HCT116 (cell line): ENCODE measurements around the gene MAPKAP1. TPM values are rescaled to one million over a fixed set of nuclear protein-coding genes. Genes with fewer than 3 reads are reported as not detected.

ENCODE experiments used
- ATAC-seq: fragments of 200-7000 bp; cut with Tn5 transposase; 2 replicates; pipeline ENCODE4 v1.9.1; 2020; ENCODE audit warnings: mild to moderate bottlenecking, moderate library complexity
- BruUV-seq: library from RNA; stranded (reverse); fragments of 400-500 nt; replicated peaks from 2 replicates; lab custom pipeline; 2021; lab: Mats Ljungman, UMichigan
- CTCF ChIA-PET: fragments of 300-600 bp; sonication (Branson Sonifier 250); formaldehyde crosslinking; loops from one replicate; lab custom pipeline; 2021; ENCODE audit warnings: antibody characterized with exemption; lab: Charles Lee
- POLR2A ChIA-PET: fragments of 300-600, 350-600 bp; sonication (Branson Sonifier 250); formaldehyde crosslinking; loops from one replicate; lab custom pipeline; 2021; ENCODE audit warnings: antibody characterized with exemption; lab: Charles Lee
- RAD21 ChIA-PET, 2 experiments: fragments of 300-600 bp; sonication (Branson Sonifier 250); formaldehyde crosslinking; loops; one replicate each; lab custom pipeline; 2023; ENCODE audit warnings: low total read pairs in 2 of 2; ENCODE audit not compliant: uncharacterized antibody in 2 of 2, unreplicated experiment in 2 of 2, low non-redundant PET in 1 of 2; lab: Charles Lee
- DNase-seq: peaks from one replicate; pipeline ENCODE4 v3.0.0-alpha.2; 2010; ENCODE audit warnings: low read depth, low spot score
- H2AFZ ChIP-seq: fragments of 200-600 bp; shearing (Covaris generic), sonication (generic); 2 replicates; pipeline ENCODE4 v1.6.1; 2017; ENCODE audit warnings: low read depth, mixed run types, mixed read lengths, antibody characterized with exemption, low read length; ENCODE audit not compliant: poor library complexity, severe bottlenecking
- H3K27ac ChIP-seq: 2 replicates; pipeline ENCODE4 v1.5.1; 2012; ENCODE audit warnings: low read depth, low read length
- H3K27me3 ChIP-seq: fragments of 200-600 bp; sonication (generic); 2 replicates; pipeline ENCODE4 v1.6.1; 2016; ENCODE audit warnings: mixed run types, low read length, mixed read lengths; ENCODE audit not compliant: insufficient read depth
- H3K36me3 ChIP-seq, 2 experiments: fragments of 200-500 bp in 1 of 2; fragments of 200-600 bp in 1 of 2; sonication (Bioruptor generic) in 1 of 2; sonication (generic) in 1 of 2; 2 replicates each; pipeline versions ENCODE4 v1.5.1 to v1.6.1; 2014 to 2016; ENCODE audit warnings: low read length in 2 of 2, inconsistent platforms in 1 of 2, mixed read lengths in 1 of 2, mixed run types in 1 of 2; ENCODE audit not compliant: insufficient read depth in 2 of 2, control insufficient read depth in 1 of 2
- H3K4me1 ChIP-seq, 2 experiments: fragments of 200-600 bp in 1 of 2; sonication (generic) in 1 of 2; 2 replicates each; pipeline versions ENCODE4 v1.5.1 to v1.6.1; 2012 to 2017; ENCODE audit warnings: low read length in 2 of 2, inconsistent platforms in 1 of 2, mild to moderate bottlenecking in 1 of 2, mixed read lengths in 1 of 2, mixed run types in 1 of 2, moderate library complexity in 1 of 2; ENCODE audit not compliant: insufficient read depth in 2 of 2, control insufficient read depth in 1 of 2
- H3K4me2 ChIP-seq: fragments of 200-600 bp; sonication (generic); 2 replicates; pipeline ENCODE4 v1.6.1; 2017; ENCODE audit warnings: mixed run types, low read length, mixed read lengths
- H3K4me3 ChIP-seq, 2 experiments: fragments of 200-600 bp in 1 of 2; sonication (generic) in 1 of 2; replicated peaks in 1 of 2; 2 replicates each; pipeline ENCODE4 v1.5.1; 2011 to 2016; ENCODE audit warnings: low read length in 2 of 2, control low read depth in 1 of 2, low read depth in 1 of 2, mild to moderate bottlenecking in 1 of 2, mixed read lengths in 1 of 2, mixed run types in 1 of 2
- H3K79me2 ChIP-seq: fragments of 200-600 bp; sonication (generic); 2 replicates; pipeline ENCODE4 v1.6.1; 2017; ENCODE audit warnings: mild to moderate bottlenecking, mixed run types, low read length, moderate library complexity, mixed read lengths; ENCODE audit not compliant: insufficient read depth
- H3K9ac ChIP-seq: fragments of 200-600 bp; sonication (generic); 2 replicates; pipeline ENCODE4 v1.6.1; 2016; ENCODE audit warnings: low read length, mixed read lengths
- H3K9me2 ChIP-seq: fragments of 200-600 bp; sonication (generic), shearing (Covaris generic); 2 replicates; pipeline ENCODE4 v1.6.1; 2017; ENCODE audit warnings: mixed run types, mild to moderate bottlenecking, moderate library complexity; ENCODE audit not compliant: insufficient read depth
- H3K9me3 ChIP-seq, 2 experiments: fragments of 200-500 bp in 1 of 2; fragments of 200-600 bp in 1 of 2; sonication (Bioruptor generic) in 1 of 2; sonication (generic) in 1 of 2; 2 replicates each; pipeline ENCODE4 v1.6.1; 2014 to 2017; ENCODE audit warnings: low read length in 2 of 2, mixed read lengths in 2 of 2, inconsistent platforms in 1 of 2, low read depth in 1 of 2, mild to moderate bottlenecking in 1 of 2, mixed run types in 1 of 2, moderate library complexity in 1 of 2; ENCODE audit not compliant: control insufficient read depth in 1 of 2, insufficient read depth in 1 of 2
- H4K20me1 ChIP-seq: fragments of 200-600 bp; sonication (generic), shearing (Covaris generic); 2 replicates; pipeline ENCODE4 v1.6.1; 2017; ENCODE audit warnings: mixed run types, mild to moderate bottlenecking, moderate library complexity; ENCODE audit not compliant: insufficient read depth
- CEBPB ChIP-seq: IDR thresholded peaks from 2 replicates; pipeline ENCODE4 v1.6.1; 2012; ENCODE audit warnings: low read depth
- EGR1 ChIP-seq: IDR thresholded peaks from 2 replicates; pipeline ENCODE4 v1.6.1; 2012; ENCODE audit warnings: low read depth
- ELF1 ChIP-seq: IDR thresholded peaks from 2 replicates; pipeline ENCODE4 v1.6.1; 2012; ENCODE audit warnings: low read depth, borderline replicate concordance
- EZH2 ChIP-seq: fragments of 200-600 bp; sonication (generic); IDR thresholded peaks from 2 replicates; pipeline ENCODE4 v1.6.1; 2017; ENCODE audit warnings: antibody characterized with exemption, mixed run types
- EZH2phosphoT487 ChIP-seq: fragments of 200-600 bp; IDR thresholded peaks from 2 replicates; pipeline ENCODE4 v1.6.1; 2018; ENCODE audit warnings: antibody characterized with exemption, borderline replicate concordance
- FOSL1 ChIP-seq: IDR thresholded peaks from 2 replicates; pipeline ENCODE4 v1.6.1; 2012; ENCODE audit warnings: low read depth
- JUND ChIP-seq: IDR thresholded peaks from 2 replicates; pipeline ENCODE4 v1.6.1; 2012
- POLR2A ChIP-seq: IDR thresholded peaks from 2 replicates; pipeline ENCODE4 v1.7.0; 2011; ENCODE audit warnings: borderline replicate concordance; ENCODE audit not compliant: insufficient read depth, insufficient read length; ENCODE audit errors: extremely low read depth
- POLR2AphosphoS5 ChIP-seq: IDR thresholded peaks from 2 replicates; pipeline ENCODE4 v1.6.1; 2011; ENCODE audit warnings: mild to moderate bottlenecking, low read depth, low read length, moderate library complexity
- SIN3A ChIP-seq: IDR thresholded peaks from 2 replicates; pipeline ENCODE4 v1.6.1; 2012; ENCODE audit warnings: low read depth
- SP1 ChIP-seq: IDR thresholded peaks from 2 replicates; pipeline ENCODE4 v1.6.1; 2012; ENCODE audit warnings: low read depth
- SRF ChIP-seq: IDR thresholded peaks from 2 replicates; pipeline ENCODE4 v1.6.1; 2012; ENCODE audit warnings: low read depth
- YY1 ChIP-seq: IDR thresholded peaks from 2 replicates; pipeline ENCODE4 v1.6.1; 2011; ENCODE audit warnings: low read length, low read depth, moderate library complexity, mild to moderate bottlenecking; ENCODE audit not compliant: insufficient replicate concordance; ENCODE audit errors: extremely low read depth
- ZFX ChIP-seq: fragments of 450-650 bp; IDR thresholded peaks from 2 replicates; pipeline ENCODE4 v1.6.1; 2017
- intact Hi-C: fragments of 100-400 bp; cut with micrococcal nuclease; formaldehyde crosslinking; loops from 2 replicates; pipeline ENCODE4 v1.10.0; 2022
- total RNA-seq: library from RNA; stranded (reverse); gene quantifications from one replicate; pipeline ENCODE4 v1.2.1, GENCODE V29; 2021; ENCODE audit not compliant: unreplicated experiment
- TF ChIP-seq, protein P1 (sequence below): IDR thresholded peaks from 2 replicates; pipeline ENCODE4 v1.6.1; 2012
- TF ChIP-seq, protein P2 (sequence below): IDR thresholded peaks from 2 replicates; pipeline ENCODE4 v1.6.1; 2012
- TF ChIP-seq, protein P3 (sequence below): IDR thresholded peaks from 2 replicates; pipeline ENCODE4 v1.6.1; 2012; ENCODE audit warnings: low read depth

MAPKAP1 gene
- total RNA-seq, 1 experiment from 2014 or later, result 72.5 TPM

DNA sequence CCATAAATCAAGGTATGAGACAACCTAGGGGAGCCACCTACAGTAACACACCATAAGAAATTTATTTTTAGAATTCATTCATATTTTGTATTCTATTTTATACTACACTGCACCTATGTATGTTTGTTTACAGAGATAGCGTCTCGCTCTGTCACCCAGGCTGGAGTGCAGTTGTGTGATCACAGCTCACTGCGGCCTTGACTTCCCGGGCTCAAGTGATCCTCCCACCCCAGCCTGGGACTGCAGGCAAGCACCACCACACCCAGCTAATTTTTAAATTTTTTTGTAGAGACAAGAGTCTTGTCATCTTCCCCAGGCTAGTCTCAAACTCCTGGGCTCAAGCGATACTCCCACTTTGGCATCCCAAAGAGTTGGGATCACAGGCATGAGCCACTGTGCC, 25.4 kb downstream of the MAPKAP1 start:
- Histone ChIP-seq H3K27me3 (no peaks in the 10 kb centered on the region), H3K79me2 (peaks cover 56% of the 10 kb centered on the region), H3K4me2 (no peak overlapping the region)

GRCh38 chr9:125681086-125681622, 25.9 kb downstream of the MAPKAP1 start:
- Histone ChIP-seq H3K27ac (no peak overlapping the region), H2AFZ (no peak overlapping the region), H3K4me3 (no peak overlapping the region), H3K79me2 (peaks cover 56% of the 10 kb centered on the region), H3K36me3 (no peaks in the 10 kb centered on the region), H3K9me3 (no peaks in the 10 kb centered on the region), H3K9me2 (no peaks in the 10 kb centered on the region), H3K27me3 (no peaks in the 10 kb centered on the region), H3K9ac (no peak overlapping the region), H4K20me1 (no peaks in the 10 kb centered on the region), H3K4me1 (peaks cover under 1 to 16% of the 10 kb centered on the region in 2 experiments; a peak in 3 of 4 replicates), H3K4me2 (no peak overlapping the region)
- POLR2A ChIA-PET, result no interaction called here
- RAD21 ChIA-PET, result no interaction called here
- CTCF ChIA-PET, result no interaction called here
- no peak for DNase-seq
- intact Hi-C loops, result no loop called here
- no TSS peak for BruUV-seq
- no peak for ATAC-seq
- TF ChIP-seq CEBPB (no peak), SRF (no peak), ZFX (no peak), FOSL1 (no peak), POLR2A (no peak), EGR1 (no peak), YY1 (no peak), POLR2AphosphoS5 (no peak), EZH2 (no peak), SIN3A (no peak), ELF1 (no peak), SP1 (no peak), EZH2phosphoT487 (no peak)
- TF ChIP-seq, protein P1, sequence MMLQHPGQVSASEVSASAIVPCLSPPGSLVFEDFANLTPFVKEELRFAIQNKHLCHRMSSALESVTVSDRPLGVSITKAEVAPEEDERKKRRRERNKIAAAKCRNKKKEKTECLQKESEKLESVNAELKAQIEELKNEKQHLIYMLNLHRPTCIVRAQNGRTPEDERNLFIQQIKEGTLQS, result no peak
- TF ChIP-seq, protein P2, sequence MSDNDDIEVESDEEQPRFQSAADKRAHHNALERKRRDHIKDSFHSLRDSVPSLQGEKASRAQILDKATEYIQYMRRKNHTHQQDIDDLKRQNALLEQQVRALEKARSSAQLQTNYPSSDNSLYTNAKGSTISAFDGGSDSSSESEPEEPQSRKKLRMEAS, result no peak
- TF ChIP-seq, protein P3, sequence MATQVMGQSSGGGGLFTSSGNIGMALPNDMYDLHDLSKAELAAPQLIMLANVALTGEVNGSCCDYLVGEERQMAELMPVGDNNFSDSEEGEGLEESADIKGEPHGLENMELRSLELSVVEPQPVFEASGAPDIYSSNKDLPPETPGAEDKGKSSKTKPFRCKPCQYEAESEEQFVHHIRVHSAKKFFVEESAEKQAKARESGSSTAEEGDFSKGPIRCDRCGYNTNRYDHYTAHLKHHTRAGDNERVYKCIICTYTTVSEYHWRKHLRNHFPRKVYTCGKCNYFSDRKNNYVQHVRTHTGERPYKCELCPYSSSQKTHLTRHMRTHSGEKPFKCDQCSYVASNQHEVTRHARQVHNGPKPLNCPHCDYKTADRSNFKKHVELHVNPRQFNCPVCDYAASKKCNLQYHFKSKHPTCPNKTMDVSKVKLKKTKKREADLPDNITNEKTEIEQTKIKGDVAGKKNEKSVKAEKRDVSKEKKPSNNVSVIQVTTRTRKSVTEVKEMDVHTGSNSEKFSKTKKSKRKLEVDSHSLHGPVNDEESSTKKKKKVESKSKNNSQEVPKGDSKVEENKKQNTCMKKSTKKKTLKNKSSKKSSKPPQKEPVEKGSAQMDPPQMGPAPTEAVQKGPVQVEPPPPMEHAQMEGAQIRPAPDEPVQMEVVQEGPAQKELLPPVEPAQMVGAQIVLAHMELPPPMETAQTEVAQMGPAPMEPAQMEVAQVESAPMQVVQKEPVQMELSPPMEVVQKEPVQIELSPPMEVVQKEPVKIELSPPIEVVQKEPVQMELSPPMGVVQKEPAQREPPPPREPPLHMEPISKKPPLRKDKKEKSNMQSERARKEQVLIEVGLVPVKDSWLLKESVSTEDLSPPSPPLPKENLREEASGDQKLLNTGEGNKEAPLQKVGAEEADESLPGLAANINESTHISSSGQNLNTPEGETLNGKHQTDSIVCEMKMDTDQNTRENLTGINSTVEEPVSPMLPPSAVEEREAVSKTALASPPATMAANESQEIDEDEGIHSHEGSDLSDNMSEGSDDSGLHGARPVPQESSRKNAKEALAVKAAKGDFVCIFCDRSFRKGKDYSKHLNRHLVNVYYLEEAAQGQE, result no peak

More for the DNA sequence above, 25.4 kb downstream of the MAPKAP1 start:
- intact Hi-C loops, result no loop called here
- Histone ChIP-seq H2AFZ (no peak overlapping the region), H3K9ac (no peak overlapping the region), H3K9me2 (no peaks in the 10 kb centered on the region), H3K4me1 (peaks cover 0 to 12% of the 10 kb centered on the region in 2 experiments; a peak in 2 of 4 replicates), H3K9me3 (no peaks in the 10 kb centered on the region), H3K4me3 (no peak overlapping the region), H3K27ac (no peak overlapping the region), H4K20me1 (no peaks in the 10 kb centered on the region), H3K36me3 (no peaks in the 10 kb centered on the region)
- ChIA-PET CTCF (no interaction called here), POLR2A (no interaction called here), RAD21 (no interaction called here)
- TF ChIP-seq JUND, result no peak
- DNase-seq, result no peak
- no peak for ATAC-seq
- no TSS peak for BruUV-seq
